ENCODE data around the gene USP7.

DNA sequence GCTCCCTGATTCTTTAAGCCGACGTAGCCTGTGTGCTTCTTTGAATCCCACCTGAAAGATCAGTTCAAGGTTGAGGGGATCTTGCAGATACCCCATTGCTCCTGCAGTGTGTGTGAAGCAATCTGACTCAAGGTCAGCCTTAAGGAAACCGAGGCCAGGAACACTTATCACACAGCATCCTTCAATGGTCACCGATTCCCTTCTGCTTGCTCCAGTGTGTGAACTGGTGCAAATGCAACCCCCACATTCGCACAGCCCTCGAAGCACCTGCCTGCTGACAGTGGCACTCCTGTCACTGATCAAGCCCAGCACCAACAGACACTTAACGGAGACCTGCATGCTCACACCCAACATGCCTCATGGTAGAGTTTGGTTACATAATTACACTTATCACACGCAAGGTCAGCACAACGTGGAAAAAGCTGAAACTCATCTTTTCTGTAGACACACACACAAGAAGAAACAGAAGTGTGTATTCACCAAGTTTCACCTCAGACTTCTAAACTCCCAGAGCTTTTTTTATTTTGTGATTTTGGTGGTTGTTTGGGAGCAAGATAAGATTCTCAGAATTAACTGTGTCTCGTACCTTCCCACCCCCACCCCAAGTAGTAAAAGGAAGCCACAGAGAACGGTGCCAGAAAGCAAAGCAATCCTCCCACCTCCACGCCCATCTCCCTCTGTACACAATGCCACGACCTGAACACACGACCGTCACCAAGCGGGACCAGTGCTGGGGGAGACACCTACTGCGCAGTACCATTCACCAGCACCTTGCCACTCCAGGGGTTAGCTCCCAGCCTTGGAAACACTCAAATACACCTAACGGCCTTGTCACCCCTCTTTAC lies 44.4 kb downstream of the USP7 start:
- TF ChIP-seq, protein P1, sequence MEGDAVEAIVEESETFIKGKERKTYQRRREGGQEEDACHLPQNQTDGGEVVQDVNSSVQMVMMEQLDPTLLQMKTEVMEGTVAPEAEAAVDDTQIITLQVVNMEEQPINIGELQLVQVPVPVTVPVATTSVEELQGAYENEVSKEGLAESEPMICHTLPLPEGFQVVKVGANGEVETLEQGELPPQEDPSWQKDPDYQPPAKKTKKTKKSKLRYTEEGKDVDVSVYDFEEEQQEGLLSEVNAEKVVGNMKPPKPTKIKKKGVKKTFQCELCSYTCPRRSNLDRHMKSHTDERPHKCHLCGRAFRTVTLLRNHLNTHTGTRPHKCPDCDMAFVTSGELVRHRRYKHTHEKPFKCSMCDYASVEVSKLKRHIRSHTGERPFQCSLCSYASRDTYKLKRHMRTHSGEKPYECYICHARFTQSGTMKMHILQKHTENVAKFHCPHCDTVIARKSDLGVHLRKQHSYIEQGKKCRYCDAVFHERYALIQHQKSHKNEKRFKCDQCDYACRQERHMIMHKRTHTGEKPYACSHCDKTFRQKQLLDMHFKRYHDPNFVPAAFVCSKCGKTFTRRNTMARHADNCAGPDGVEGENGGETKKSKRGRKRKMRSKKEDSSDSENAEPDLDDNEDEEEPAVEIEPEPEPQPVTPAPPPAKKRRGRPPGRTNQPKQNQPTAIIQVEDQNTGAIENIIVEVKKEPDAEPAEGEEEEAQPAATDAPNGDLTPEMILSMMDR (IDR thresholded peaks at IDR 0.05): no peak
- no peak for TF ChIP-seq EP300 (IDR thresholded peaks at IDR 0.05)

All from upper lobe of left lung (tissue), 4 donors.